ENCODE results near the gene SPI1. TPM values are rescaled to one million over a fixed set of nuclear protein-coding genes. Genes with fewer than 3 reads are reported as not detected.

SPI1 gene
- total RNA-seq, 3 donors from 2014 or later (not counting 1 experiment from before 2014, with no cell fraction given): 15.0 to 65.4 (median 55.4) TPM

DNA sequence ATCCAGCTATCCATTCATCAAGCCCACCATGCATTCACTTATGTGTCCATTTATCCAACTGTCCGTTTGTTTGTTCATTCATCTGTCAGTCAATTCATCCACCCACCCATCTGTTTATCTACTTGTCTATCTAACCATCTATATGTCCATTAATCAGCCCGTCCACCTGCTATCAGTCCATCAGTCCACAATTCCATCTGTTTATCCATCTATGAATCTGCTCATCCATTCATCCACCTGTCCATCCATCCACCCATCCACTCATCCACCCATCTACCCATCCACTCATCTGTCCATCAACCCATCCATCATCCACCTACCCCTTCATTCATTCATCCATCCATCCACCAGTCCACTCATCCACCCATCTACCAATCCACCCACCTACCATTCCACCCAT is 970 bp upstream of the SPI1 start:
- no peaks in the 10 kb centered on the region for H3K27me3 Mint-ChIP-seq (ENCODE audit: low read depth in 2 of 2)
- intact Hi-C loops (cut with micrococcal nuclease): no loop called here
- no peaks in the 10 kb centered on the region for H3K9me3 Mint-ChIP-seq
- H3K36me3 Mint-ChIP-seq: no peaks in the 10 kb centered on the region
- no peak overlapping the region for H3K4me3 Mint-ChIP-seq
- peak overlapping the region; percentile 69 for H3K27ac ChIP-seq (ENCODE audit: low read length)
- no peaks in the 10 kb centered on the region for H3K9me3 ChIP-seq (ENCODE audit: control insufficient read depth, insufficient read depth, low read length)
- peaks cover 0 to 5% of the 10 kb centered on the region in 2 donors for H3K4me1 Mint-ChIP-seq
- no peak overlapping the region for H3K4me3 ChIP-seq (ENCODE audit: low read length)
- WGBS (ENCODE audit: insufficient coverage): 89% methylated on average over 2 of the region's 2 CpGs
- no peak for ATAC-seq
- H3K36me3 ChIP-seq (ENCODE audit: control insufficient read depth, insufficient read depth, low read length): no peaks in the 10 kb centered on the region
- no peak overlapping the region for H3K27ac Mint-ChIP-seq
- H3K4me1 ChIP-seq (ENCODE audit: control insufficient read depth, insufficient read depth, low read length): peaks cover 31% of the 10 kb centered on the region
- DNase-seq: no peak
- no peaks in the 10 kb centered on the region for H3K27me3 ChIP-seq (ENCODE audit: control insufficient read depth, insufficient read depth, low read length)
- TF ChIP-seq, protein P1, sequence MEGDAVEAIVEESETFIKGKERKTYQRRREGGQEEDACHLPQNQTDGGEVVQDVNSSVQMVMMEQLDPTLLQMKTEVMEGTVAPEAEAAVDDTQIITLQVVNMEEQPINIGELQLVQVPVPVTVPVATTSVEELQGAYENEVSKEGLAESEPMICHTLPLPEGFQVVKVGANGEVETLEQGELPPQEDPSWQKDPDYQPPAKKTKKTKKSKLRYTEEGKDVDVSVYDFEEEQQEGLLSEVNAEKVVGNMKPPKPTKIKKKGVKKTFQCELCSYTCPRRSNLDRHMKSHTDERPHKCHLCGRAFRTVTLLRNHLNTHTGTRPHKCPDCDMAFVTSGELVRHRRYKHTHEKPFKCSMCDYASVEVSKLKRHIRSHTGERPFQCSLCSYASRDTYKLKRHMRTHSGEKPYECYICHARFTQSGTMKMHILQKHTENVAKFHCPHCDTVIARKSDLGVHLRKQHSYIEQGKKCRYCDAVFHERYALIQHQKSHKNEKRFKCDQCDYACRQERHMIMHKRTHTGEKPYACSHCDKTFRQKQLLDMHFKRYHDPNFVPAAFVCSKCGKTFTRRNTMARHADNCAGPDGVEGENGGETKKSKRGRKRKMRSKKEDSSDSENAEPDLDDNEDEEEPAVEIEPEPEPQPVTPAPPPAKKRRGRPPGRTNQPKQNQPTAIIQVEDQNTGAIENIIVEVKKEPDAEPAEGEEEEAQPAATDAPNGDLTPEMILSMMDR (IDR thresholded peaks at IDR 0.05): no peak

DNA sequence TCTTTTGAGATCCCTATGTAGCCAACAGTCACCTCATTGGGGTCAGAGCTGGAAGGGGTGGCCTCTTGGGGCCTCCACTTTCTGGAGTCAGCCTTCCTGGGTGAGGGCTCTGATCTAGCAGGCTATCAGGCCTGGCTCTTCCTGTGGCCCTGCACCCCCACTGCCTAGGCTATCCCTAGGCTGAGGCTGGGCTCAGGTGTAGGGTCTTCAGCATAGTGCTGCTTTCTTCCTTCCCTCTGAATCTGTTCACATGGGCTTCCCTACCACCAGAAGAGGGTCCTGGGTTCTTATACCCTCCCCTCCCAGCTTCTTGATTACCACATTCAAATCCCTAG is 456 bp upstream of the SPI1 start:
- Histone ChIP-seq H3K4me1 (ENCODE audit: control insufficient read depth, insufficient read depth, low read length) (peaks cover 36% of the 10 kb centered on the region), H3K4me3 (ENCODE audit: low read length) (no peak overlapping the region), H3K27ac (ENCODE audit: low read length) (peak overlapping the region; percentile 69), H3K9me3 (ENCODE audit: control insufficient read depth, insufficient read depth, low read length) (no peaks in the 10 kb centered on the region), H3K27me3 (ENCODE audit: control insufficient read depth, insufficient read depth, low read length) (no peaks in the 10 kb centered on the region), H3K36me3 (ENCODE audit: control insufficient read depth, insufficient read depth, low read length) (no peaks in the 10 kb centered on the region)
- no peaks in the 10 kb centered on the region for H3K27me3 Mint-ChIP-seq (ENCODE audit: low read depth in 2 of 2)
- TF ChIP-seq, protein P1 (IDR thresholded peaks at IDR 0.05): no peak
- no peak overlapping the region for H3K4me3 Mint-ChIP-seq
- intact Hi-C loops (cut with micrococcal nuclease): no loop called here
- H3K4me1 Mint-ChIP-seq: peaks cover 3 to 5% of the 10 kb centered on the region in 2 donors
- H3K36me3 Mint-ChIP-seq: no peaks in the 10 kb centered on the region
- no peaks in the 10 kb centered on the region for H3K9me3 Mint-ChIP-seq
- no peak for DNase-seq
- no peak for ATAC-seq
- H3K27ac Mint-ChIP-seq: peak overlapping the region in 1 of 2 donors; percentile 72

DNA sequence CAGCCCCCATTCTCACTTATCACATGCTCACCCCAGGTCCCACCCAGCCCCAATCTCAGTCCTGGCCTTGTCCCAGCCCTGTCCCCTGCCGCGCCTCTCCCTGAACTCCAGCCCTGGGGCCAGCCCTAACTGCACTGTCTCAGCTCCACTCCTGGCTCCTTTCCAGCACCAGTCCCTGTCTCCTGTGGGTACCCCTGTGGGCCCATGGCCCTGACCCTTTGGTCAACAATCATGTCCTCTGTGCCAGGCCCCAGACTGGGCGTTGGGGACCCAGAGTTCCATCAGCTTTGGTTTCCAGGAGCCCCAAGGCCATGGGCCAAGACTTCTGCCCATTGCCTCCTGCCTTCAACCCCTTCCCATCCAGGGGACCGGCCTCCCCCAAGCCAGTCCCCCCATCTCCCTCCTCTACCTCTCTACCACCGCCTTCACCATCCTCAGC is 757 bp downstream of the SPI1 start:
- intact Hi-C loops (cut with micrococcal nuclease): no loop called here
- H3K36me3 ChIP-seq (ENCODE audit: control insufficient read depth, insufficient read depth, low read length): no peaks in the 10 kb centered on the region
- DNase-seq (no peak), ATAC-seq (no peak)
- H3K27ac ChIP-seq (ENCODE audit: low read length): peak overlapping the region; percentile 69
- peak overlapping the region; percentile 66 for H3K4me3 ChIP-seq (ENCODE audit: low read length)
- WGBS (ENCODE audit: insufficient coverage): 46% methylated on average over 5 of the region's 5 CpGs
- Mint-ChIP-seq H3K27ac (peak overlapping the region in 1 of 2 donors; percentile 72), H3K27me3 (ENCODE audit: low read depth in 2 of 2) (no peaks in the 10 kb centered on the region), H3K4me3 (no peak overlapping the region), H3K4me1 (peaks cover 5% of the 10 kb centered on the region in 2 donors), H3K9me3 (no peaks in the 10 kb centered on the region), H3K36me3 (no peaks in the 10 kb centered on the region)
- no peaks in the 10 kb centered on the region for H3K9me3 ChIP-seq (ENCODE audit: control insufficient read depth, insufficient read depth, low read length)
- no peaks in the 10 kb centered on the region for H3K27me3 ChIP-seq (ENCODE audit: control insufficient read depth, insufficient read depth, low read length)
- TF ChIP-seq, protein P1 (IDR thresholded peaks at IDR 0.05): no peak
- peaks cover 39% of the 10 kb centered on the region for H3K4me1 ChIP-seq (ENCODE audit: control insufficient read depth, insufficient read depth, low read length)

Measured in natural killer cell (primary cell).